Fibroblast of skin of left biceps (primary cell): Measurements from ENCODE around the gene C14orf132.

Experiments used
- DNase-seq, 2 experiments: peaks; one replicate each; pipeline ENCODE4 v3.0.0-alpha.2; 2013; ENCODE audit warnings: low read depth in 2 of 2

The C14orf132 gene

GRCh38 chr14:96039633-96040311 lies 610 bp downstream of the C14orf132 start:
- no peak for DNase-seq

GRCh38 chr14:96040828-96041371 lies 1.7 kb downstream of the C14orf132 start:
- no peak for DNase-seq

GRCh38 chr14:96042248-96042930 lies 3.2 kb downstream of the C14orf132 start:
- peak; percentile 42 to 43 for DNase-seq

GRCh38 chr14:96046630-96047029 lies 7.5 kb downstream of the C14orf132 start:
- no peak for DNase-seq

GRCh38 chr14:96047101-96047500 lies 7.9 kb downstream of the C14orf132 start:
- DNase-seq, result no peak

GRCh38 chr14:96049932-96050331 lies 10.8 kb downstream of the C14orf132 start:
- peak in 1 of 2 experiments; percentile 18 for DNase-seq

GRCh38 chr14:96050482-96050881 lies 11.3 kb downstream of the C14orf132 start:
- no peak for DNase-seq

- no peak for DNase-seq
These were observed 12.1 kb downstream of the C14orf132 start for GRCh38 chr14:96051231-96051630.

GRCh38 chr14:96051642-96052540 lies 12.7 kb downstream of the C14orf132 start:
- DNase-seq, result no peak

GRCh38 chr14:96052541-96053247 lies 13.5 kb downstream of the C14orf132 start:
- DNase-seq, result no peak

- DNase-seq, result no peak
These were observed 14.1 kb downstream of the C14orf132 start for GRCh38 chr14:96053248-96053599.

GRCh38 chr14:96053600-96054381 lies 14.6 kb downstream of the C14orf132 start:
- DNase-seq, result peak; percentile 67 to 73

GRCh38 chr14:96054661-96055060 lies 15.5 kb downstream of the C14orf132 start:
- DNase-seq, result no peak

- no peak for DNase-seq
These were observed 16.0 kb downstream of the C14orf132 start for GRCh38 chr14:96055065-96055752.

GRCh38 chr14:96055753-96056508 lies 16.8 kb downstream of the C14orf132 start:
- DNase-seq, result no peak

- no peak for DNase-seq
These were observed 17.6 kb downstream of the C14orf132 start for GRCh38 chr14:96056509-96057422.

GRCh38 chr14:96057738-96058137 lies 18.6 kb downstream of the C14orf132 start:
- no peak for DNase-seq

- no peak for DNase-seq
These were observed 19.5 kb downstream of the C14orf132 start for GRCh38 chr14:96058576-96059200.
